ENCODE measurements around the gene C6orf15.

DNA sequence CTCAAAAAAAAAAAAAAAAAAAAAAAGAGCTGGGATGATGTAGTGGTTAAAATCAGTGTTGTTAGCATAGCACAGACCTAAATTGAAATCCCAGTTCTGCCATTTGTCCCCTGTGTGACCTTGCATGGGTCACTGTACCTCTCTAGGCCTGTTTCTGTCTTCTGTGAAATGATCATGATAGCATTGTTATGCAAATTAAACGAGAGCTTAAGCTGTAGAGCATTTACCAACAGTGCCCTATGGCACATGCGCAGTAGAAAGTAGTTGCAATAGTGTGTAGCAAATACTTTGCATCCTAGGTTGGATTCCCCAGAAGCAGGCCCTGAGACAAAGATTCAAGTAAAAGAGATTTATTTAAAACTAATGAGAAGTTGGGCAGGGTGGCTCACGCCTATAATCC is 19.2 kb upstream of the C6orf15 start:
- no peak for TF ChIP-seq EZH2phosphoT487 (IDR thresholded peaks at IDR 0.05; ENCODE audit: borderline replicate concordance, low read length)
- TF ChIP-seq, protein P1, sequence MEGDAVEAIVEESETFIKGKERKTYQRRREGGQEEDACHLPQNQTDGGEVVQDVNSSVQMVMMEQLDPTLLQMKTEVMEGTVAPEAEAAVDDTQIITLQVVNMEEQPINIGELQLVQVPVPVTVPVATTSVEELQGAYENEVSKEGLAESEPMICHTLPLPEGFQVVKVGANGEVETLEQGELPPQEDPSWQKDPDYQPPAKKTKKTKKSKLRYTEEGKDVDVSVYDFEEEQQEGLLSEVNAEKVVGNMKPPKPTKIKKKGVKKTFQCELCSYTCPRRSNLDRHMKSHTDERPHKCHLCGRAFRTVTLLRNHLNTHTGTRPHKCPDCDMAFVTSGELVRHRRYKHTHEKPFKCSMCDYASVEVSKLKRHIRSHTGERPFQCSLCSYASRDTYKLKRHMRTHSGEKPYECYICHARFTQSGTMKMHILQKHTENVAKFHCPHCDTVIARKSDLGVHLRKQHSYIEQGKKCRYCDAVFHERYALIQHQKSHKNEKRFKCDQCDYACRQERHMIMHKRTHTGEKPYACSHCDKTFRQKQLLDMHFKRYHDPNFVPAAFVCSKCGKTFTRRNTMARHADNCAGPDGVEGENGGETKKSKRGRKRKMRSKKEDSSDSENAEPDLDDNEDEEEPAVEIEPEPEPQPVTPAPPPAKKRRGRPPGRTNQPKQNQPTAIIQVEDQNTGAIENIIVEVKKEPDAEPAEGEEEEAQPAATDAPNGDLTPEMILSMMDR (IDR thresholded peaks at IDR 0.05; ENCODE audit: low read depth, low read length, poor library complexity, severe bottlenecking), result no peak
